ENCODE results near the gene POMP.
"Not testable (repeated sequence)": the region's sequence is repeated elsewhere in the genome, so short reads cannot be mapped to it uniquely, and the experiment has no call there.

The POMP gene

GRCh38 chr13:28638756-28639155 is 20.2 kb upstream of the POMP start:
- DNase-seq = no peak

DNA sequence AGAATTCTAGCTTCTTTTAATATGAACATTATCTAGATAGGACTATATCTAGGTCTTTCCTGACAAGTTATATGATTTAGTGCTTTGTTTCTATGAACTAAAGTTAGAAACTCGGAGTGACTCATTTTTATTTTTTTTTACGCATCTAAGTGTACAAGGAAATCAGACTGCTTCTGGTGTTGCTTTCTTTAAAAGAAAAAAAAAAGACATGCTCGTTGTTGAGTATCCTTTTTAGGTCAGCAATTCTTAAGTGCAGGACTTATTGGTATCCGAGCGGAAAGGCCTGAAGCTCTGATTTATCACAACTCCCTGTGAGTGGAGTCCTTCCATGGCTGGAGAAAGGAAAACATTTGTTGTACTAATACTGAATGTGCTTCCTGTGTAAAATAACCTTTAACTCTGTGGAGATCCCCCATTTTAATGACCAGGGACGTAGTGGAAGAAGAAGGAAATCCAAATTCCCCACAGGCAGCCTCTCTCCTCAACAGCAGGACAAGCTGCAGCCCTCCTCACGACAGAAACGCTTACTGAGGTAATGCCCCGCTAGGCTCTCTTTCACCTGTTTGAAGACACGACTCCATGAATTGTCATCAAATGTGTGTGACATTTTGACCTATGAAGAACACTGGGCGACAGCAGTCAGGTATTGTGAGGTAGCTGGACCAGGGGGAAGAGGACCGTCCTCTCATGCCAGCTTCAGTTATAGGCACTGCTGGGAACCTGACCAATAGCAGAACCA is 17.9 kb upstream of the POMP start:
- DNase-seq = no peak

DNA sequence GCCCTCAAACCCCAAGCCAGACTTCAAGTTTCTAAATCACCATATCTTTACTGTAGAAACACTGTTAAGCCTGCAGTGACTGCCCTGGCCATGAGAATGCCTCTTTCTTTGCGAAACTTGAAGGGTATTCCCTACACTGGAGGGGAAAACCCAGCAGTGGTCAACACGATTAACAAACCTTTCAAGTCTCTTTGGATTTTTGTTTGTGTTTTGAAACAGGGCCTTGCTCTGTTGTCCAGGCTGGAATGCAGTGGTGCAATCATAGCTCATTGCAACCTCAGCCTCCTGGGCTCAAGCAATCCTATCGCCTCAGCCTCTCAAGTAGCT is 17.4 kb upstream of the POMP start:
- DNase-seq = no peak

GRCh38 chr13:28650284-28650683 is 8.6 kb upstream of the POMP start:
- DNase-seq = no peak

DNA sequence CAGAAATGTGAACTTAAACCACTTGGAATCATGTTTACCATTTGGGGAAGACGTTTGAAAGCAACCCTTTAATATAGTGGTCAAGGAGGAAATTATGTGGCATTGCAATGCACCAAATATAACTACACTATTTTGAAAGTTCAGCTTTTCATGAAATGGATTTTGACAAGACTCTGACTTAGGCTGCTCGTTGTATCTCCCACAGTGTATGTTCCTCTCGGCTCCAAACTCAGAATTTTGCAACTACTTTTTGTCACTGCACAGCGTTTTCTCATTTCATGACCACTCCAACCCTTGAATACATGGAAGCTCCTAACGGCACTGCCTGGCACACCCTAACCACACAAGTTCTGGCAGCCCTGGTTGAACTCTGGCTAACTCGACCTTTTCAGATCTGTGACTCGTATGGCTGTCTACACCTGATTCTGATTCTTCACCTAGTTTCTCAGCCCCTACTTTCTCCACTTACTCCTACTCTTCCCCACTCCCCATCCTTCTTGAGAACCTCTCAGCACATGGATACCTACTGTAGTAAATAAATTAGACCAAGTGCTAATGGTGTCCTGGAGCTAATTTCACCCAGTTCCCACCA is 7.0 kb upstream of the POMP start:
- no peak for DNase-seq

- DNase-seq = peak; percentile 40
Observed at GRCh38 chr13:28653111-28653510, 5.8 kb upstream of the POMP start.

- DNase-seq = peak; percentile 76
Observed at GRCh38 chr13:28654276-28654675, 4.7 kb upstream of the POMP start.

DNA sequence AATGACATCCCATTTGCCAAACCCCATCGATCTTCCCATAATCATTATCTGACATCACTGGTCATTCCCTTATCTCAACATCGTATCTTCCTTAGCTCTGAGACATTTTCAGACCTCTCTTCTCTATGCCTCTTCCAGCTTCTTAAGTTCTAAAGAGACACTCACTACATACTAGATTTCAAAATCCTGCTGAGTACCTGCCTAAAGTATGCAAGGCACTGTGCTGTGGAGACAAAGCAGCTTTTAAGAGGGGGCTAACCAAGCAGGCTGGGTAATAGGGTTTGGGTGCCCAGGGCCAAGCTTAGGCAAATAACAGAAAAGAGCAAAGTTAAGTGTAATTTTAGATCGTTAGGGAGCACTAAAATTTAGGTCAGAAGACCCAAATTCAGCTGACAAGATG is 3.4 kb upstream of the POMP start:
- peak; percentile 73 for DNase-seq

DNA sequence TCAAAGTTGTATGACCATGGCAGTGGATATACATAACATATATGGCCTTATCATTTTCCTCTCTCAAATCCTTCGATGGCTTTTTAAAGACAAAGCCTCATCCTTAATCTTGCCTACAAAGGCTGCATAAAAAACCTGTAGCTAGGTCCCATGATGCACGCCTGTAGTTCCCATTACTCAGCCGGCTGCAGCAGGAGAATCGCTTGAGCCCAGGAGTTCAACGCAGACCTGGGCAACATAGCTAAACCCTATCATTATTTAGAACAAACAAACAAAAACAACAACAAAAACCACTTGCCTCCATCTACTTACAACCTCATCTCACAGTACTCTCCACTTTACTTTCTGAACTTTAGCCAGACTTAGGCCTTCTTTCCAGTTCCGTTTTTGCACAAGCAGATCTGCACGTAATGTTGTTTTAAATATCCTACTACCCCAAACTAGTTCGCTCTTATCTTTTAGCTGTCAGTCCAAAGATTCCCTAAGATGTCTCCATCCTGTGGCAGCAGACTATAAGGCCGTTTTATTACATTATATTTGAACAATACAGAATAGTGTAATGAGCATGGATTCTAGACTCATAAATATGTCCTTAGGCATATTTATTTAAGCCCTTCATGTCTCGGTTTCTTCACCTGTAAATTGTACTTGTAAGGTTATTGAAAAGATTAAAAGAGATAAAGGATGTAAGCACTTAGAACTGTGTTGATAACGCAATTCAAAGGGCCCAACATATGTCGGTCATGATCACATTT is 969 bp upstream of the POMP start:
- DNase-seq = no peak

- DNase-seq = no peak
Observed at GRCh38 chr13:28658539-28658795, 463 bp upstream of the POMP start.

DNA sequence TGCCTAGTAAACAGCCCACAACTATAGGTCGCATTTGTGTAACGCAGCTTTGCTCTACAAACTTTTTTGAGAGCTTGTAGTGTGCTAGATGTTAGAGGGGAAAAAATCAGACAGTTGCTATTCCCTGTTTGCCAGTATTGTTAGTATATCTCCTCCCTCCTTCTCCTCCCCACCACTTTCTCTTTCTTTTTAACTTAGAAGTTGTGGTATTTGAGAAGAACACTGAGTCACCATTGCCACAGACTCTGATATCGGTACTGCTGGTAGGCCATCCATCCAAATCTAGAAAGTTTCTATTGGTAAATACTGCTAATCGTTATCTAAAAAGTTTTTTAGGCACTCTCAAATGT is 666 bp downstream of the POMP start:
- peak; percentile 43 for DNase-seq

- no peak for DNase-seq
Observed at GRCh38 chr13:28666897-28667488, 8.1 kb downstream of the POMP start.

GRCh38 chr13:28671126-28671792 is 12.3 kb downstream of the POMP start:
- DNase-seq = no peak

- DNase-seq = no peak
Observed at GRCh38 chr13:28678809-28679208, 19.9 kb downstream of the POMP start.

DNA sequence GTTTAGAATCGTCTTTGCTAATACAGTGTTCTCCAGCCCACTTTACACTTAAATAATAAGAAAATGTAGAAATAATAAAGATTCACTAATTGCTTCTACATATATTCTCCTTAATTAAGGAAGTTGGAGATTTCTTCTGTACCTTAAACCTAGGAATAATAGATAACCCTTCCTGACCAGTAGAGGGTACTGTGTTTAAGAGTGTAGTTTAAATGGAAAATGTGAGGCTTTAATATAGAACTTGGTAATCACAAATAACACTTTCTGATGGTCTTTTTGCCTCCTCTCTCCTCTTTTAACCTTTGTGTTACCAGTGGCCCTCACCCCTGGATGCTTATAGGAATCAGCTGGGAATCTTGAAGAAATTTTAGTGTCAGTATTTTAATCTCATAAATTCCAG is 20.7 kb downstream of the POMP start:
- DNase-seq = peak; percentile 19

DNA sequence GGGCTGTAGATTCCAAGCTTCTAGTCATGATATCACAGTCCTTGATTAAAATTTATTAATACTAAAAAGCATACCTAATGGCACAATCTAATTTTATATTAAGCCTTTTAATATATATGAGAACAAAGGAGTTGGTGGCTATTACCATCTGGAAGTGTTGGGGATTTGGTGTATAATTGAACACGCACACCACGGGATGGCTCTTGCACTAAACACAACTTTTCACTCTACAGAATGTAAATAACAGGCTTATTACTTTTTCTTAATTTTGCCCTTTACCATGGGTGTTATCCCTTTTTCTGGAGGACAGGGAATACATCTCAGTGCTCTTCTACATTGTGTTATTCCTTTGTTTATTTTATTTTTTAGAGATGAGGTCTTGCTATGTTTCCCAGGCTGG is 21.6 kb downstream of the POMP start:
- no peak for DNase-seq

DNA sequence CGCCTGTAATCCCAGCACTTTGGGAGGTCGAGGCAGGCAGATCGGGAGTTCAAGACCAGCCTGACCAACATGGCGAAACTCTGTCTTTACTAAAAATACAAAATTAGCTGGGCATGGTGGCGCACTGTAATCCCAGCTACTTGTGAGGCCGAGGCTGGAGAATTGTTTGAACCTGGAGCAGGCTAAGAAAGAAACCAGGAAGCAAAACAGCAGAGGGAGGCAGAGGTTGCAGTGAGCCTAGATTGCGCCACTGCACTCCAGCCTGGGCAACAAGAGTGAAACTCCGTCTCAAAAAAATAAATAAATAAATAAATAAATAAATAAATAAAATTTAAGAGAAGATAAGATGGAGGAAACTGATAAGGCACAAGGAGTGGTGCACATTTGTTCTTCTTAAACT is 24.2 kb downstream of the POMP start:
- DNase-seq = not testable (repeated sequence)

DNA sequence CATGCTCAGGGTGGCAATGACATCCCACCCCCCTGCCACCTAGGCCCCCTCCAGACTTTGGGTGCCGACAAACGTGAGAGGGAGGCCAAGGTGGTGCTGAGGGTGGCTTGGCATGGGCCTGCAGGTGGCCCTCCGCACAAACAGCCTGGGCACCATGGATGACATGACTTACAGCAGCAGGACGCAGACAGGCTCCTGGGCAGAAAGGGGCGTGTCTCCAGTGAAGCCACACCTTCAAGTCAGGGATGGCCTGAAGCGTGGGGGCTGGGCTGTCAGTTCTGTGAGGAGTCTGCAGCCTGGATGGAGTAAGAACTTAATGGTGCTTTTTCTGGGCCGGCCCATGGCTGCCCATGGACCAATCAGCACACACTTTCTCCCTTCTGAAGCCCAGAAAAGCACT is 25.3 kb downstream of the POMP start:
- DNase-seq = no peak

DNA sequence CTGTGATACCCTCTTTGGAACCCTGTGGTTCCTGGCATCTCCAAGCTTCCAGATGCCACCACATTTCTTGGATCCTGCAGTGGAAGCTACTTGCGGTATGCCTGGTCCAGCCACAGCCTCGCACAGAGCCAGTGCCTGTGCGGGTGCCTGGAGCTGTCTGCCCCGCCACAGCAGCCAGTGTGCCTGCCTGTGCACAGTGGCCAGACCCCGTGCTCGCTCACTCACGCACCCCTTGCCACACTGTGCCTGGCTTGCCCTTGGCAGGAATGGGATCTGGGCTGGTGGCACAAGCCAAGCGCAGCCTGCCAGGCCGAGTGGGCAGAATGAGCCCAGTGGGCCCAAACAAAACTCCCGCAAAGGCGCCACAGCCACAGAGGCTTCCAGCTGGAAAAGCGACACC is 26.2 kb downstream of the POMP start:
- DNase-seq = no peak

GRCh38 chr13:28685892-28686291 is 27.0 kb downstream of the POMP start:
- DNase-seq = no peak

DNA sequence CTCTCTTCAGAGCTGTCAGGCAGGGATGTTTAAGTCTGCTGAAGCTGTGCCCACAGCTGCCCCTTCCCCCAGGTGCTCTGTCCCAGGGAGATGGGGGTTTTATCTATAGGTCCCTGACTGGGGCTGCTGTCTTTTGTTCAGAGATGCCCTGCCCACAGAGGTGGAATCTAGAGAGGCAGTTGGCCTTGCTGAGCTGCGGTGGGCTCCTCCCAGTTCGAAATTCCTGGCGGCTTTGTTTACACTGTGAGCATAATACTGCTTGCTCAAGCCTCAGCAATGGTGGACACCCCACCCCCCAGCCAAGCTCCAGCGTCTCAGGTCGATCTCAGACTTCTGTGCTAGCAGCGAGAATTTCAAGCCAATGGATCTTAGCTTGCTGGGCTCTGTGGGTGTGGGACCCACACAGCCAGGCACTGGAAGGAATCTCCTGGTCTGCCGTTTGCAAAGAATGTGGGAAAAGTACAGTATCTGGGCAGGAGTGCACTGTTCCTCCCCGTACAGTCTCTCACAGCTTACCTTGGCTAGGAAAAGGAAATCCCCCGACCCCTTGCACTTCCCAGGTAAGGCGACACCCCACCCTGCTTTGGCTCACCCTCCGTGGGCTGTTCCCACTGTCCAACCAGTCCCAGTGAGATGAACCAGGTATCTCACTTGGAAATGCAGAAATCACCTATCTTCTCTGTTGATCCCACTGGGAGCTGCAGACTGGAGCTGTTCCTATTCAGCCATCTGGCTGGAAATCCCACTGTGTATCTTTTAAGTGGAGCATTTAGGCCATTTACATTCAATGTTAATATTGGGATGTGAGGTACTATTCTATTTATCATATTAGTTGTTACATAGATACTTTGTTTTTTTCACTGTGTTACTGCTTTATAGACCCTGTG is 34.9 kb downstream of the POMP start:
- peak; percentile 42 for DNase-seq

DNA sequence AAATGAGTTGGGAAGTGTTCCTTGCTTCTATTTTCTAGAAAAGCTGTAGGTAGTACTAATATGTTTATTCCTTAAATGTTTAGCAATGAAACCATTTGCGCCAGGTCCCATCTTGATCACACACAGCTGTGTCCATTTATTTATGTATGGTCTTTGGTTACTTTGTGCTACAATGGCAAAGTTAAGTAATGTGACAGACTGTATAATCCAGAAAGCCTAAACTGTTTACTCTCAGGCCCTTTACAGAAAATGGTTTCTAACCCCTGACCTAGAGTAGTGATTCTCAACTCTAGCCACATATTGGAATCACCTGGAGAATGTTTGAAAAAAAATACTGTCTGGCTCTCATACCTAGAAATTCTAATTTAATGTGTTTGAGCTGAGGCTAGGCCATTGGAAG is 38.5 kb downstream of the POMP start:
- DNase-seq = no peak

DNA sequence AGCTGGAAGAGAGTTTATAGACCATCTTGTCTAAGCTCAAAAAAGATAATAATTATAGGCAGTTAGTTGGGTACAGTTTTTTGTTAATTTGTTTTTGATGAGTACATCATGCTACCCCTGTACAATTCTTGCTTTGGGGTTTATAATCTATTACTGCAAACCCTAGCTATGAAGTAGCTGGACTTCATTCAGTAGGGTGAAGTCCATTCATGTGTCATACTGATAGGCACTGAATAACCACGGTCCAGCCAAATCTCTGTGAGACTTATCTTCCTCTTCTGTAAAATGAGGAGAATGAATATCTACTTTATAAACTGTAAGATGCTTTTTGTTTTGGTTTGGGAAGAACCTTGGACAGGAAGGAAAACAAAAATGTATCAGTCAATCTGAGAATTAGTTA is 40.3 kb downstream of the POMP start:
- no peak for DNase-seq

Data from fibroblast of upper back skin (primary cell).